ENCODE measurements around the gene GORASP1. TPM values are rescaled to one million over a fixed set of nuclear protein-coding genes. Genes with fewer than 3 reads are reported as not detected.
A peak's percentile ranks its signal among the peaks of the same experiment; 100 is the strongest.

The GORASP1 gene
- total and polyA plus RNA-seq, 4 donors = 11.8 to 39.4 (median 19.3) TPM

DNA sequence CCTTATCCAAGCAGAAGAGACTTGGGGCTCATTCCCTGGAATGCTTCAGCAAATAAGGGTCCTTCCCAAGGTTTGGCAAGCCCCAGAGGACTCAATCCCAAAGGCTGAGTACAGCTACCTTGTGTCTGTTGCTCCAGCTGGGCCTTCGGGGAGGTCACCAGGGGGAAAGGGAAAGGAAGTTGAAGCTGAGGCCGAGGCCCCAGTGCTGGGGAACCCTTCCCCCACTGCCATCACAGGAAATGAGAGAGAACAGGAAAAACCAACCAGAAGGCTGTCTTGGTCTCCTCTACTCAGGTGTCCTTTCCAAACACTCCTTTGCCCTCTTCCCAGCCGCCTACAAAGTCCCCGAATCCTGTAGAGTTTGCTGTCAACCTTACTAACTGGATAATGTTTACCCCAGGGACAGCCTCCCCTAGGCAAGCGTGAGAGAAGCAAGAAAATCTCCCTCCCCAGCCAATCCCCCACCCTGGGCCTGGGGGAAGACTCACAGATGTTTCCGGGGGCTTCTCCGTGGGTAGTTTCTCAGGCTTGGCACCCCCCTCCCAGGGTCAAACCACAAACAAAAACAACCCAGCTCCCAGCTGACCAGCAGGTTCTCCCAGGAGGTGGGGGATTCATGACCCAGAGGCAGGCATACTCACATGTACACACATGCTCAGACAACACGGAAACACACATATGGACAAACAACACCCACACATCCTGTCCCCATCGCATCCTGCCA, 40.4 kb upstream of the GORASP1 start:
- peak; percentile 46 for DNase-seq (ENCODE audit: low spot score)
- Histone ChIP-seq H3K4me3 (ENCODE audit: low read depth in 1 of 3, low read length in 3 of 3) (peak overlapping the region in 1 of 3 donors; percentile 3), H3K27ac (ENCODE audit: low read depth in 1 of 2, low read length in 2 of 2) (peak overlapping the region; percentile 59 to 78), H3K36me3 (ENCODE audit: control insufficient read depth in 4 of 4, insufficient read depth in 3 of 4, low read depth in 1 of 4, low read length in 3 of 4) (peaks cover 19 to 41% (median 29%) of the 10 kb centered on the region in 4 donors), H3K4me1 (ENCODE audit: control insufficient read depth in 4 of 4, insufficient read depth in 4 of 4, low read length in 3 of 4) (peaks cover 27 to 69% (median 57%) of the 10 kb centered on the region in 4 donors), H3K27me3 (ENCODE audit: control insufficient read depth in 4 of 4, insufficient read depth in 4 of 4, low read length in 3 of 4) (no peaks in the 10 kb centered on the region), H3K9me3 (ENCODE audit: control insufficient read depth in 4 of 4, low read length in 3 of 4) (no peaks in the 10 kb centered on the region), H3K9ac (ENCODE audit: low read depth in 1 of 2, low read length in 2 of 2) (no peak overlapping the region)
- TF ChIP-seq RAD21 (IDR thresholded peaks at IDR 0.05) (peak in 1 of 2 donors; percentile 23), JUND (IDR thresholded peaks at IDR 0.05) (no peak), FOXA2 (IDR thresholded peaks at IDR 0.05) (no peak), SP1 (IDR thresholded peaks at IDR 0.05) (peak; percentile 19), NR2F2 (IDR thresholded peaks at IDR 0.05) (peak; percentile 74), FOXA1 (IDR thresholded peaks at IDR 0.05) (no peak), HNF4G (IDR thresholded peaks at IDR 0.05) (no peak), EGR1 (IDR thresholded peaks at IDR 0.05; ENCODE audit: low read depth in 2 of 2) (no peak), GABPA (IDR thresholded peaks at IDR 0.05 in 1 of 2, conservative IDR thresholded peaks at IDR 0.05 in 1 of 2) (no peak), YY1 (IDR thresholded peaks at IDR 0.05) (no peak), ATF3 (IDR thresholded peaks at IDR 0.05) (no peak), RXRA (IDR thresholded peaks at IDR 0.05) (peak; percentile 47 to 68), HNF4A (conservative IDR thresholded peaks at IDR 0.05) (no peak), REST (IDR thresholded peaks at IDR 0.05) (no peak)
- TF ChIP-seq, protein P1, sequence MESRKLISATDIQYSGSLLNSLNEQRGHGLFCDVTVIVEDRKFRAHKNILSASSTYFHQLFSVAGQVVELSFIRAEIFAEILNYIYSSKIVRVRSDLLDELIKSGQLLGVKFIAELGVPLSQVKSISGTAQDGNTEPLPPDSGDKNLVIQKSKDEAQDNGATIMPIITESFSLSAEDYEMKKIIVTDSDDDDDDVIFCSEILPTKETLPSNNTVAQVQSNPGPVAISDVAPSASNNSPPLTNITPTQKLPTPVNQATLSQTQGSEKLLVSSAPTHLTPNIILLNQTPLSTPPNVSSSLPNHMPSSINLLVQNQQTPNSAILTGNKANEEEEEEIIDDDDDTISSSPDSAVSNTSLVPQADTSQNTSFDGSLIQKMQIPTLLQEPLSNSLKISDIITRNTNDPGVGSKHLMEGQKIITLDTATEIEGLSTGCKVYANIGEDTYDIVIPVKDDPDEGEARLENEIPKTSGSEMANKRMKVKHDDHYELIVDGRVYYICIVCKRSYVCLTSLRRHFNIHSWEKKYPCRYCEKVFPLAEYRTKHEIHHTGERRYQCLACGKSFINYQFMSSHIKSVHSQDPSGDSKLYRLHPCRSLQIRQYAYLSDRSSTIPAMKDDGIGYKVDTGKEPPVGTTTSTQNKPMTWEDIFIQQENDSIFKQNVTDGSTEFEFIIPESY (IDR thresholded peaks at IDR 0.05) = no peak
- TF ChIP-seq, protein P2, sequence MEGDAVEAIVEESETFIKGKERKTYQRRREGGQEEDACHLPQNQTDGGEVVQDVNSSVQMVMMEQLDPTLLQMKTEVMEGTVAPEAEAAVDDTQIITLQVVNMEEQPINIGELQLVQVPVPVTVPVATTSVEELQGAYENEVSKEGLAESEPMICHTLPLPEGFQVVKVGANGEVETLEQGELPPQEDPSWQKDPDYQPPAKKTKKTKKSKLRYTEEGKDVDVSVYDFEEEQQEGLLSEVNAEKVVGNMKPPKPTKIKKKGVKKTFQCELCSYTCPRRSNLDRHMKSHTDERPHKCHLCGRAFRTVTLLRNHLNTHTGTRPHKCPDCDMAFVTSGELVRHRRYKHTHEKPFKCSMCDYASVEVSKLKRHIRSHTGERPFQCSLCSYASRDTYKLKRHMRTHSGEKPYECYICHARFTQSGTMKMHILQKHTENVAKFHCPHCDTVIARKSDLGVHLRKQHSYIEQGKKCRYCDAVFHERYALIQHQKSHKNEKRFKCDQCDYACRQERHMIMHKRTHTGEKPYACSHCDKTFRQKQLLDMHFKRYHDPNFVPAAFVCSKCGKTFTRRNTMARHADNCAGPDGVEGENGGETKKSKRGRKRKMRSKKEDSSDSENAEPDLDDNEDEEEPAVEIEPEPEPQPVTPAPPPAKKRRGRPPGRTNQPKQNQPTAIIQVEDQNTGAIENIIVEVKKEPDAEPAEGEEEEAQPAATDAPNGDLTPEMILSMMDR (IDR thresholded peaks at IDR 0.05; ENCODE audit: low read depth, low read length, missing input control) = no peak
- TF ChIP-seq, protein P3, sequence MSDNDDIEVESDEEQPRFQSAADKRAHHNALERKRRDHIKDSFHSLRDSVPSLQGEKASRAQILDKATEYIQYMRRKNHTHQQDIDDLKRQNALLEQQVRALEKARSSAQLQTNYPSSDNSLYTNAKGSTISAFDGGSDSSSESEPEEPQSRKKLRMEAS (IDR thresholded peaks at IDR 0.05) = no peak
- WGBS = 38% methylated on average over 9 of the region's 9 CpGs
